GM03348 (cell line): Measurements from ENCODE around the gene TENM4.
"Not testable (repeated sequence)": the region's sequence is repeated elsewhere in the genome, so short reads cannot be mapped to it uniquely, and the experiment has no call there.

Experiments
- DNase-seq: peaks from one replicate; pipeline ENCODE4 v3.0.0; 2012; ENCODE audit warnings: low spot score

Gene TENM4

GRCh38 chr11:78637527-78637926, 803.3 kb downstream of the TENM4 start:
- not testable (repeated sequence) for DNase-seq

DNA sequence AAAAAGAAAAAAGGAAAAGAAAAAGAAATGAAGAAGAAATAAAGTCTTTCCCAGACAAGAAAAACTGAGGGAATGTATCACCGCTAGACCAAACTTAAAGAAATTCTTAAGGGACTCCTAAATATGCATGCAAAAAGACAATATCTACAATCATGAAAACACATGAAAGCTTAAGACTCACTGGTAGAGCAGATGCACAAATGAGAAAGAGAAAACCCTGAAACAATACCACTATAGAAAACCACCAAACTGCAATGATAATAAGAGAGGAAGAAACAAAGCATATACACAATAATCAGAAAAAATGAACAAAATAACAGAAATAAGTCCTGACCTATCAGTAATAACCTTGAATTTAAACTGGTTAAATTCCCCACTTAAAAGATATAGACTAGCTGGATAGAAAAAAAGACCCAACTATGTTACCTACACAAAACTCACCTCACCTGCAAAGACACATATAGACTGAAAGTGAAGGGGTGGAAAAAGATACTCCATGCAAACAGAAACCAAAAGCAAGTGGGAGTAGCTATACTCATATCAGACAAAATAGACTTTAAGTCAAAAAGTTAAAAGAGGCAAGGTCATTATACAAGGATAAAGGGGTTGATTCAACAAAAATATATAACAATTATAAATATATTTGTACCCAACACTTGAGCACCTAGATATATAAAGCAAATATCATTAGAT, 804.9 kb downstream of the TENM4 start:
- DNase-seq: no peak

DNA sequence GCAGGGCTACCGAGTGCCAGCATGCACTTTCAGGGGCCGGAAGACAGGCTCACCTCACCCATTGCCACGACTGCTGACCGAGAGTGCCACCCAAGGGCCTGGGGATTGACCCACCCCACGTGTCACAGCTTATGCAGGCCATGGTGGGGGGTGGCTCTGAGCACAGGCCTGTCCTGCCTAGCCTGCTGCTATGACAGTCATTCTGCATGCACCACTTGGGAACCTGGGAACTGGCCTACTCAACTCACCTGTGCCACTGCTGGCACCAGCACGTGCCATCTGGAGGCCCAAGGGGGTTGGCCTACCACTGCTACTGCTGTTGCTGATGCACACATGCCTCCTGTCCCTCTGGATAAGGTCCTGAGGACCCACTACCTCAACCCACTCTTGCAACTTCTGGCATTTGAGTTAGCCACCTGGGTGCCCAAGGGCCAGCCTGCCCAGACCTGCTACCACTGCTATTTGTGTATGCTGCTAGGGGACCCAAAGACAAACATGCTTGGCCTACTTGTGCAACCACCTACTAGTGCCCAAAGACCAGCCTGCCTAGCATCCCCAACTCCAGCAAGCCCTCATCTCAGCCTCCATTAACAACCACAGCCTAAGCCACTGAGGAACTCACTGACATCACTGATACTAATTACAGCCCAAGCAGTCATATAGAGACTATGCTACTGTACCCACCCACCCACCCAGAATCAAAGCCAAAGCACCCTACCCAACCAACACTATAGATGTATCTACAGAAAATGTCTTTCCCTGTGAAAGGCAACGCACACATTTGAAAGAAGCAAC, 807.1 kb downstream of the TENM4 start:
- DNase-seq: peak; percentile 2

DNA sequence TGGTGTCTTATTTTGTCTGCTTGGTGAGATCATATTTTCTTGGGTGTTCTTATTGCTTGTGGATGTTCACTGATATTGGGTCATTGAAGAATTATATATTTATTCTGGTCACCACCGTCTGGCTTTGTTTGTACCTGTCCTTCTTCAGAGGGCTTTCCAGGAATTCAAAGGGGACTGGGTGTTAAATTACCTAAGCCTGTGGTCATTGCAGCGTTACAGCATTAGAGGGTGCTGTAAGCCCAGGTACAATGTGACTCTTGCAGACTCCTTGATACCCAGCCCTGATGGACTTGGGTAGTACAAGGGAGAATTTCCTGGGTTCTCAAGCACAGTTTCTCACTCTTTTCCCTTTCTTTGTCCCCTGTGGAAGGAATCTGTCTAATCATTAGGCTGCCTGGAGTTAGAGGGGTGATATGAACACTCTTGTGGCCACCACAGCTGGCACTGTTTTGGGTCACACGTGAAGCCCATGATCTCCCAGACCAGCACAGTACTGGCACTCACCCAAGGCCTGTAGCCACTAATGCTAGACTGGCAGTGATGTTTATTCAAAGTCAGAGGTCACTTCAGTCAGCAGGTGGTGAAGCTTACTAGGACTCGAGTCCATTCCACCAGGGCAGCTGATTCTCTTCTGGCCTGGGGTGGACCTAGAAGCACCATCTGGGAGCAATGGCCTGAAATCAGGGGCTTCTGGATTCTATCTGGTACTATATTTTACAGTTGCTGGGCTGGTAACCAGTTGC, 810.1 kb downstream of the TENM4 start:
- DNase-seq: no peak

- DNase-seq: no peak
These were observed 810.7 kb downstream of the TENM4 start for GRCh38 chr11:78630155-78630554.

DNA sequence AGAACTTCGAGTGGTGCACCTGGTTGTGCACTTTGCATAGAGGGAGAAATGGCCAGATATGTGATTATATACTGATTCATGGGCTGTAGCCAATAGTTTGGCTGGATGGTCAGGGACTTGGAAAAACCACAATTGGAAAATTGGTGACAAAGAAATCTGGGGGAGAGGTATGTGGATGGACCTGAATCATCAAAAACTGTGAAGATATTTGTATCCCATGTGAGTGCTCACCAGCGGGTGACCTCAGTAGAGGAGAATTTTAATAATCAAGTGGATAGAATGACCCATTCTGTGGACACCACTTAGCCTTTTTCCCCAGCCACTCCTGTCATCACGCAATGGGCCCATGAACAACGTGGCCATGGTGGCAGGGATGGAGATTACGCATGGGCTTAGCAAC, 818.2 kb downstream of the TENM4 start:
- no peak for DNase-seq

- DNase-seq: no peak
These were observed 820.7 kb downstream of the TENM4 start for GRCh38 chr11:78620159-78620558.

GRCh38 chr11:78615724-78616123, 825.1 kb downstream of the TENM4 start:
- DNase-seq: no peak

DNA sequence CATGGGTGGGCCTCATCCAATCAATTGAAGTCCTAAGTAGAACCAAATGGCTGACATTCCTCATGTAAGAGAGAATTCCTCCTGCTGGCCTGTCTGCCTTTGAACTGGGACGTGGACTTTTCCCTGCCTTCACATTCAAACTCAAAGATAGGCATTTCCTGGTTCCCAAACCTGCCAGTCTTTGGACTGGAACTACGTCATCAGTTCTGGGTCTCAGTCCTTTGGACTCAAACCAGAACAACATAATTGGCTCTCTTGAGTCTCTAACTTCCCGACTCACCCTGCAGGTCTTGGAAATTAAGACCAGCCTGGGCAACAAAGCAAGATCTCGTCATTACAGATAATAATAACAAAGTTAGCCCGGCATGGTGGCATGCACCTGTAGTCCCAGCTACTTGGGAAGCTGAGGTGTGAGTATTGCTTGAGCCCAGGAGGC, 827.4 kb downstream of the TENM4 start:
- no peak for DNase-seq

DNA sequence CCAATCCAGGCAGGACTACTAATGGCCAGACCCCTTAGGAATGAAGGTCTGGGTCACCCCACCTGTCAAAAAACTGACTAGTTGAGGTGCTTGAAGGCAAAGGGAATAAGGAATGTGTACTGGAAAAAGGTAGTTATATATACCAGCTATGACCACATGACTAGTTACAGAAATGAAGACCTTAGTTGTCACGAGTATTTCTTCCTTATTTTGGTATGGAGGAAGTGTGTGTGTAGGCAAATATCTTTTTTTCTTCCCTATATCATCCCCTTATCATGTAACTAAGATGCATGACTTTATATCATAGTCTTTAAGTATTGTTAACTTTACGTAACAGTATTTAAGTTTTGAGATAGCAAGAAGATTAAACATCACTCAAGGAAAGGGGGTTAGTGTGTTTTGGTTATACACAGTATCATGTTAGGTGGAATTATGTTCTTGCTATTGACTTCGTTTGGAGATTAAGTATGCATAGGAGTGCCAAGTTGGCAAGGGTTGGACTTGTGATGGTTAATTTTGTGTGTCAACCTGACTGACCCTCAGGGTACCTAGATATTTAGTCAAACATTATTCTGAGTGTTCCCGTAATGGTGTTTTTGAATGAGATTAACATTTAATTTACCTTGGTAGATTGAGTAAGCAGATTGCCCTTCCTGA, 828.0 kb downstream of the TENM4 start:
- no peak for DNase-seq

DNA sequence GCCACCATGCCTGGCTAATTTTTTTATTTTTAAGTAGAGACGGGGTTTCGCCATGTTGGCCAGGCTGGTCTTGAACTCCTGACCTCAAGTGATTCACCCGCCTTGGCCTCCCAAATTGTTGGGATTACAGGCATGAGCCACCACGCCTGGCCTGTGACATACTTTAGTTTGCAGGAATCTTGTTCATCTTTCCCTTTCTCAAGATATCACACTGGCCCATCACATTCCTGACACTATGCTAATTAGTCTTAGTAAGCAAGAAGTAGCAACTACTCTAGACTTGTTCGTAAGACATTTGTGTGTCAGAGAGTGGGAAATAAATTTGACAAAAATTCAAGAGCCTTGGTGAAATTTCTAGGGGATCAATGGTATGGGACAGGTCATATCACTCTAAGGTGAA, 831.5 kb downstream of the TENM4 start:
- not testable (repeated sequence) for DNase-seq

DNA sequence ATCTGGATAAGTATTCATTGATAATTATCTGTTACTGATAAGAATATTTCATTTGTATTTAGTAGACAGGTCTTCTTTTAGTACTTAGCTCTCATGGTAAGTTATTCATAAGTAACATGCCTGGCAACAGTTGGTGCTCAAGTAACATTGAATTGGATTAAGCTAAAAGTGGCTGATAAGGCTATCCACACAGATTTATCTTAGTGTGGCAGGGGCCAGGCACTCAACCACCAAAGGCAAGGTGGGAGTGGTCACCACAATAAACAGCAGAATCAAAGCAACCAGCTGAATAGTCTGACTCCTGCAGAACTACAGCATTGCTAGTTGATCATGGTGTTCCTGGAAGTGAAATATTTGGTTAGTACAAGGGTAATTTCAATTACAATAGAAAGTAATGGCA, 833.1 kb downstream of the TENM4 start:
- DNase-seq: no peak

DNA sequence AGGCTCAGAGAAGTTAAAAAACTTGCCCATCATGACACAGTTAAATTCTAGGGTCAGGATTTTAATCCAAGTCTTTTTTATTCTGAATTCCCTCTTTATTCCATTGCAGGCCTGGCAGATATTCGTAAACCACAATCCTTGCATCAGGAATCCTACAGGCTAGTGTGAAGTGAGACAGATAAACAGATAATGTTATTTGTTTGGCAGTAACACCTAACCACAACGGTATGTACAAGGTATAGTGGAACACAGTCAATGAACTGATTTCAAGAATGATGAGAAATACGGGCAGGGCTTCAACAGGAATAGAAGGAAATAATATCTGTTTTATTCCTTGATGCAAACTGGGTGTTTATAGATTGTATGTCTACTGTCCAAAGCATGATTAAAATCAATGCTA, 834.2 kb downstream of the TENM4 start:
- DNase-seq: no peak

- no peak for DNase-seq
These were observed 835.5 kb downstream of the TENM4 start for GRCh38 chr11:78605296-78605695.

- no peak for DNase-seq
These were observed 837.0 kb downstream of the TENM4 start for GRCh38 chr11:78603792-78604191.
